GM12878 (cell line): ENCODE data around the gene SLFNL1. TPM values are rescaled to one million over a fixed set of nuclear protein-coding genes. Genes with fewer than 3 reads are reported as not detected.

Experiments
- ATF7 ChIP-seq: fragments of 450-650 bp; IDR thresholded peaks from 2 replicates; pipeline ENCODE4 v1.6.1; 2016; ENCODE audit warnings: low read depth, mild to moderate bottlenecking
- BACH1 ChIP-seq: fragments of 450-650 bp; IDR thresholded peaks from 2 replicates; pipeline ENCODE4 v1.6.1; 2017; ENCODE audit warnings: mild to moderate bottlenecking, borderline replicate concordance
- BRCA1 ChIP-seq: IDR thresholded peaks from 2 replicates; pipeline ENCODE4 v1.6.1; 2011; ENCODE audit warnings: low read depth, low read length, improper control_type of control experiment
- CBX5 ChIP-seq: sonication (generic); IDR thresholded peaks from 2 replicates; pipeline ENCODE4 v1.6.1; 2016; ENCODE audit warnings: low read depth, moderate library complexity, mild to moderate bottlenecking, inconsistent platforms
- CHD1 ChIP-seq: IDR thresholded peaks from 2 replicates; pipeline ENCODE4 v1.6.1; 2012; ENCODE audit warnings: low read depth, low read length, improper control_type of control experiment
- FOS ChIP-seq: IDR thresholded peaks from 3 replicates; pipeline ENCODE4 v1.6.1; 2011; ENCODE audit warnings: borderline replicate concordance; ENCODE audit not compliant: insufficient read length; ENCODE audit errors: extremely low read depth
- GATAD2B ChIP-seq: fragments of 450-650 bp; conservative IDR thresholded peaks from 2 replicates; pipeline ENCODE4 v1.6.1; 2017; ENCODE audit warnings: low read depth, mild to moderate bottlenecking, moderate library complexity
- IKZF2 ChIP-seq, 2 experiments: fragments of 450-650 bp; IDR thresholded peaks; 2 replicates each; pipeline ENCODE4 v1.6.1; 2017; ENCODE audit warnings: mild to moderate bottlenecking in 2 of 2, moderate library complexity in 2 of 2
- JUND ChIP-seq: IDR thresholded peaks from 2 replicates; pipeline ENCODE4 v1.6.1; 2012; ENCODE audit warnings: low read depth, mild to moderate bottlenecking, low read length, improper control_type of control experiment, moderate library complexity
- KAT2A ChIP-seq: conservative IDR thresholded peaks from 2 replicates; pipeline ENCODE4 v1.6.1; 2011; ENCODE audit warnings: low read depth, low read length; ENCODE audit not compliant: control insufficient read depth
- KDM1A ChIP-seq: fragments of 200-600 bp; sonication (generic); IDR thresholded peaks from 2 replicates; pipeline ENCODE4 v1.6.1; 2016; ENCODE audit warnings: borderline replicate concordance
- MTA2 ChIP-seq: fragments of 450-650 bp; IDR thresholded peaks from 2 replicates; pipeline ENCODE4 v1.6.1; 2016; ENCODE audit warnings: low read depth, mild to moderate bottlenecking, moderate library complexity
- MTA3 ChIP-seq: IDR thresholded peaks from 2 replicates; pipeline ENCODE4 v1.6.1; 2012; ENCODE audit warnings: low read length, inconsistent platforms, borderline replicate concordance
- NBN ChIP-seq: fragments of 450-650 bp; IDR thresholded peaks from 2 replicates; pipeline ENCODE4 v1.6.1; 2016
- NFIC ChIP-seq: IDR thresholded peaks from 2 replicates; pipeline ENCODE4 v1.6.1; 2012; ENCODE audit warnings: low read depth, mild to moderate bottlenecking, inconsistent platforms, low read length, moderate library complexity
- NFYB ChIP-seq: IDR thresholded peaks from 2 replicates; pipeline ENCODE4 v1.6.1; 2011; ENCODE audit warnings: low read depth, mild to moderate bottlenecking, low read length, improper control_type of control experiment, moderate library complexity; ENCODE audit not compliant: insufficient read depth
- NR2C2 ChIP-seq: IDR thresholded peaks from 2 replicates; pipeline ENCODE4 v1.6.1; 2011; ENCODE audit warnings: borderline replicate concordance, low read depth; ENCODE audit not compliant: control insufficient read depth, insufficient read length
- NR2F1 ChIP-seq: fragments of 450-650 bp; conservative IDR thresholded peaks from 2 replicates; pipeline ENCODE4 v1.6.1; 2017; ENCODE audit warnings: mild to moderate bottlenecking
- POLR2A ChIP-seq: IDR thresholded peaks from 2 replicates; pipeline ENCODE4 v1.6.1; 2011; ENCODE audit warnings: low read depth, mild to moderate bottlenecking, low read length
- PRDM15 ChIP-seq: fragments of 450-650 bp; formaldehyde crosslinking; IDR thresholded peaks from 2 replicates; pipeline ENCODE4 v1.4.0; 2020; ENCODE audit warnings: mild to moderate bottlenecking, moderate library complexity
- RCOR1 ChIP-seq: conservative IDR thresholded peaks from 2 replicates; pipeline ENCODE4 v1.6.1; 2012; ENCODE audit warnings: low read depth, low read length, improper control_type of control experiment
- SMAD1 ChIP-seq: fragments of 450-650 bp; IDR thresholded peaks from 2 replicates; pipeline ENCODE4 v1.6.1; 2018; ENCODE audit warnings: mild to moderate bottlenecking, low read depth; ENCODE audit not compliant: partially characterized antibody
- SMC3 ChIP-seq: IDR thresholded peaks from 2 replicates; pipeline ENCODE4 v1.6.1; 2011; ENCODE audit warnings: low read length, improper control_type of control experiment, borderline replicate concordance
- SRF ChIP-seq, 2 experiments: IDR thresholded peaks; 2 replicates each; pipeline ENCODE4 v1.6.1; 2011; ENCODE audit warnings: low read depth in 2 of 2, low read length in 2 of 2, mild to moderate bottlenecking in 1 of 2, moderate library complexity in 1 of 2
- TBL1XR1 ChIP-seq: IDR thresholded peaks from 2 replicates; pipeline ENCODE4 v1.6.1; 2012; ENCODE audit warnings: low read depth, low read length, improper control_type of control experiment
- TCF7 ChIP-seq: IDR thresholded peaks from 2 replicates; pipeline ENCODE4 v1.6.1; 2014; ENCODE audit warnings: antibody characterized with exemption, borderline replicate concordance
- polyA plus RNA-seq, 11 experiments: library from polyadenylated mRNA; depleted of rRNA in 4 of 11; unstranded in 6 of 11; stranded (reverse) in 5 of 11; fragments of >200 nt; fragmentation: Nextera tagmentation in 4 of 11; fragmentation: Illumina TruSeq in 1 of 11; extraction: Ambion mirVana in 4 of 11; extraction: Trizol in 1 of 11; gene quantifications; 1 replicate in 1 of 11; 2 replicates in 10 of 11; pipeline versions ENCODE4 v1.2.1 to v1.2.3, GENCODE V29; 2011 to 2016; ENCODE audit warnings: inconsistent platforms in 2 of 11, missing spikeins in 2 of 11, low read depth in 1 of 11
- total RNA-seq, 4 experiments: library from RNA; depleted of rRNA in 3 of 4; stranded (reverse); fragments of >200 nt in 3 of 4; fragmentation: Illumina TruSeq in 1 of 4; extraction: Trizol in 1 of 4; gene quantifications; 2 replicates each; pipeline versions ENCODE4 v1.2.1 to v1.2.3, GENCODE V29; 2013 to 2021
- TF ChIP-seq, protein P1 (sequence below): IDR thresholded peaks from 2 replicates; pipeline ENCODE4 v1.6.1; 2011; ENCODE audit warnings: low read depth, mild to moderate bottlenecking, low read length, moderate library complexity, borderline replicate concordance; ENCODE audit errors: extremely low read depth
- TF ChIP-seq, protein P2 (sequence below): IDR thresholded peaks from 2 replicates; pipeline ENCODE4 v1.6.1; 2011; ENCODE audit warnings: borderline replicate concordance, low read depth, mild to moderate bottlenecking, moderate library complexity, low read length; ENCODE audit not compliant: insufficient read depth, poor library complexity, severe bottlenecking

Gene SLFNL1
- total and polyA plus RNA-seq, 10 of the 15 experiments (the other 5 are each of a cell fraction or from before 2014, with no cell fraction given), result 0.05 to 0.98 (median 0.16) TPM; not detected in 2

- TF ChIP-seq, protein P1, sequence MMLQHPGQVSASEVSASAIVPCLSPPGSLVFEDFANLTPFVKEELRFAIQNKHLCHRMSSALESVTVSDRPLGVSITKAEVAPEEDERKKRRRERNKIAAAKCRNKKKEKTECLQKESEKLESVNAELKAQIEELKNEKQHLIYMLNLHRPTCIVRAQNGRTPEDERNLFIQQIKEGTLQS, result no peak
- TF ChIP-seq SMAD1 (no peak), JUND (no peak), NFIC (no peak), GATAD2B (no peak; the same call in 1 of the 2 replicates), SMC3 (no peak), MTA3 (no peak), TCF7 (no peak), BACH1 (no peak), CBX5 (no peak), NR2C2 (no peak), NBN (peak; percentile 72), NR2F1 (no peak), ATF7 (no peak), BRCA1 (no peak), TBL1XR1 (no peak), KDM1A (no peak), PRDM15 (CRISPR knock-in tag) (no peak), SRF (IDR thresholded peaks at IDR 0.05; ENCODE audit: low read depth in 2 of 2, low read length in 2 of 2) (no peak), RCOR1 (no peak), NFYB (peak; percentile 96), CHD1 (no peak), POLR2A (peak; percentile 91), KAT2A (no peak), FOS (peak; percentile 78), MTA2 (no peak), IKZF2 (IDR thresholded peaks at IDR 0.05) (no peak)
- TF ChIP-seq, protein P2, sequence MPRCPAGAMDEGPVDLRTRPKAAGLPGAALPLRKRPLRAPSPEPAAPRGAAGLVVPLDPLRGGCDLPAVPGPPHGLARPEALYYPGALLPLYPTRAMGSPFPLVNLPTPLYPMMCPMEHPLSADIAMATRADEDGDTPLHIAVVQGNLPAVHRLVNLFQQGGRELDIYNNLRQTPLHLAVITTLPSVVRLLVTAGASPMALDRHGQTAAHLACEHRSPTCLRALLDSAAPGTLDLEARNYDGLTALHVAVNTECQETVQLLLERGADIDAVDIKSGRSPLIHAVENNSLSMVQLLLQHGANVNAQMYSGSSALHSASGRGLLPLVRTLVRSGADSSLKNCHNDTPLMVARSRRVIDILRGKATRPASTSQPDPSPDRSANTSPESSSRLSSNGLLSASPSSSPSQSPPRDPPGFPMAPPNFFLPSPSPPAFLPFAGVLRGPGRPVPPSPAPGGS, result no peak
Observed at GRCh38 chr1:40979241-40980067, 42.1 kb downstream of the SLFNL1 start, which contains the start of gene CTPS1 (continued).
